ENCODE data around the gene PRPSAP1. TPM values are rescaled to one million over a fixed set of nuclear protein-coding genes. Genes with fewer than 3 reads are reported as not detected.
A peak's percentile ranks its signal among the peaks of the same experiment; 100 is the strongest.

The PRPSAP1 gene
- total and polyA plus RNA-seq, 7 experiments from 2014 or later: 19.6 to 59.1 (median 53.3) TPM

- CTCF ChIA-PET: interaction anchor here (0.5 to 3.8 kb wide), 19 partner anchors 10 to 339 kb away, joined by 3 to 73 read pairs (median 4); partner anchors contain the start of gene QRICH2
- Mint-ChIP-seq H3K9me3 (no peaks in the 10 kb centered on the region), H3K27me3 (no peaks in the 10 kb centered on the region), H3K27ac (no peak overlapping the region), H3K4me3 (no peak overlapping the region), H3K36me3 (peaks cover 12 to 52% (median 20%) of the 10 kb centered on the region in 5 donors), H3K4me1 (peaks cover 0 to 5% (median 0%) of the 10 kb centered on the region in 7 donors)
- H3K4me3 ChIP-seq (ENCODE audit: low read length): no peak overlapping the region
- no peaks in the 10 kb centered on the region for H3K27me3 ChIP-seq (ENCODE audit: control insufficient read depth in 2 of 2, insufficient read depth in 2 of 2, low read length in 2 of 2)
- no peaks in the 10 kb centered on the region for H3K9me3 ChIP-seq (ENCODE audit: control insufficient read depth in 2 of 3, low read length in 3 of 3)
- H3K36me3 ChIP-seq (ENCODE audit: control insufficient read depth in 2 of 3, insufficient read depth in 3 of 3, low read length in 3 of 3): peaks cover 0 to 79% (median 10%) of the 10 kb centered on the region in 3 experiments
- intact Hi-C loops (cut with micrococcal nuclease): no loop called here
- POLR2A ChIA-PET: interaction anchor here (0.5 to 1.5 kb wide), 3 partner anchors 42 to 93 kb away, joined by 3 read pairs; no protein-coding TSS in a partner anchor
- ATAC-seq (no peak), DNase-seq (no peak)
- no peaks in the 10 kb centered on the region for H3K4me1 ChIP-seq (ENCODE audit: control insufficient read depth in 2 of 2, insufficient read depth in 2 of 2, low read length in 2 of 2)
- H3K27ac ChIP-seq (ENCODE audit: low read depth, low read length): no peak overlapping the region
Observed at GRCh38 chr17:76397184-76397583, 43.5 kb upstream of the PRPSAP1 start.

DNA sequence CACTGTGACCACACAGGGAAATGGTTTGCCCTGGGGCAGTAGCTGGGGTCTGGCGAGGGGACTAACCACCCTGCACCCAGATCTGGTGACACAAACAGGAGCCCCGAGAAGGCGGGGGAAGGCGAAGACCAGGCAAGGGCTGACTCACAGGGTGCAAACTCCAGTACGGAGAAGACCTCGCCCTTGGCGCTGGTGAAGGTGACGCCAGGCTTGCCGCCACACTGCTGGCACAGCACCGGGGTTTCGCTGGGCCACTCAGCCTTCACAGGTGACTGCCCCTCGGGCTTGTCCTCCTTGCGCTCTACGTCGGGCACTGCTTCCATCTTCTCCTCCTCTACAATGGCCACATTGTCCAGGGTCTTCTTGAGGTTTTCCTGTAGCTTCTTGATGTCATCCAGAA, 42.3 kb upstream of the PRPSAP1 start:
- Histone ChIP-seq H3K36me3 (ENCODE audit: control insufficient read depth in 2 of 3, insufficient read depth in 3 of 3, low read length in 3 of 3) (peaks cover 0 to 79% (median 6%) of the 10 kb centered on the region in 3 experiments), H3K4me1 (ENCODE audit: control insufficient read depth in 2 of 2, insufficient read depth in 2 of 2, low read length in 2 of 2) (no peaks in the 10 kb centered on the region), H3K27me3 (ENCODE audit: control insufficient read depth in 2 of 2, insufficient read depth in 2 of 2, low read length in 2 of 2) (no peaks in the 10 kb centered on the region), H3K4me3 (ENCODE audit: low read length) (no peak overlapping the region), H3K9me3 (ENCODE audit: control insufficient read depth in 2 of 3, low read length in 3 of 3) (no peaks in the 10 kb centered on the region), H3K27ac (ENCODE audit: low read depth, low read length) (no peak overlapping the region)
- ChIA-PET CTCF (interaction anchor here (1.0 to 3.8 kb wide), 3 partner anchors 13 to 215 kb away, joined by 3 to 73 read pairs (median 4); no protein-coding TSS in a partner anchor), POLR2A (no interaction called here)
- H3K9me3 Mint-ChIP-seq: no peaks in the 10 kb centered on the region
- peaks cover 9 to 42% (median 15%) of the 10 kb centered on the region in 5 donors for H3K36me3 Mint-ChIP-seq
- peaks cover 0 to 5% (median 0%) of the 10 kb centered on the region in 7 donors for H3K4me1 Mint-ChIP-seq
- no peaks in the 10 kb centered on the region for H3K27me3 Mint-ChIP-seq
- no peak for DNase-seq
- no peak for ATAC-seq
- H3K27ac Mint-ChIP-seq: no peak overlapping the region
- intact Hi-C loops (cut with micrococcal nuclease): no loop called here
- H3K4me3 Mint-ChIP-seq: no peak overlapping the region

DNA sequence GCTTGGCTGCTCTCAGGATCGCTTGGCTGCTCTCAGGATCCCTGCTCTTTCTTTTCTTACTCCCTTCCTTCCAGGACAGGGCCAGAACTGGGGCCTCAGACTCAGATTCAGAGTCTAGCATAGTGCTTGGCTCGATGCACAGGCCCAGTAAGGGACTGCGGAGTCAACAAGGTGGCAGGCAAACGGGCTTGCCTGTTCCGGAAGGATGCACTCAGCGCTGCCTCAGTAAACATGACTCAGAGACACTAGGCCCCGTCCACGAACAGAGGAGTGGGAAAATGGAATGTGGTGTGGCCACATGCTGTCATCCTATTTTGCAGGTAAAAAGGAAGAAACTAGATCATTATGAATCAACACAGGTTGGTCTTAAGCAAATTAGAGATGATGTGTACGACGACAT, 40.5 kb upstream of the PRPSAP1 start:
- H3K4me1 Mint-ChIP-seq: peaks cover 0 to 5% (median 0%) of the 10 kb centered on the region in 7 donors
- CTCF ChIA-PET: no interaction called here
- intact Hi-C loops (cut with micrococcal nuclease): no loop called here
- H3K9me3 Mint-ChIP-seq: no peaks in the 10 kb centered on the region
- POLR2A ChIA-PET: no interaction called here
- H3K36me3 Mint-ChIP-seq: peaks cover 7 to 35% (median 13%) of the 10 kb centered on the region in 5 donors
- Histone ChIP-seq H3K4me3 (ENCODE audit: low read length) (no peak overlapping the region), H3K27ac (ENCODE audit: low read depth, low read length) (no peak overlapping the region), H3K27me3 (ENCODE audit: control insufficient read depth in 2 of 2, insufficient read depth in 2 of 2, low read length in 2 of 2) (no peaks in the 10 kb centered on the region), H3K4me1 (ENCODE audit: control insufficient read depth in 2 of 2, insufficient read depth in 2 of 2, low read length in 2 of 2) (no peaks in the 10 kb centered on the region), H3K9me3 (ENCODE audit: control insufficient read depth in 2 of 3, low read length in 3 of 3) (no peaks in the 10 kb centered on the region), H3K36me3 (ENCODE audit: control insufficient read depth in 2 of 3, insufficient read depth in 3 of 3, low read length in 3 of 3) (peaks cover 0 to 74% (median 6%) of the 10 kb centered on the region in 3 experiments)
- H3K27me3 Mint-ChIP-seq: no peaks in the 10 kb centered on the region
- no peak for ATAC-seq
- DNase-seq: no peak
- no peak overlapping the region for H3K4me3 Mint-ChIP-seq
- H3K27ac Mint-ChIP-seq: peak overlapping the region in 3 of 9 donors; percentile 33 to 56 (median 45)

- intact Hi-C loops (cut with micrococcal nuclease): no loop called here
- Mint-ChIP-seq H3K9me3 (no peaks in the 10 kb centered on the region), H3K27me3 (no peaks in the 10 kb centered on the region), H3K27ac (peak overlapping the region in 1 of 9 donors; percentile 45), H3K4me3 (no peak overlapping the region), H3K36me3 (peaks cover 0 to 21% (median 3%) of the 10 kb centered on the region in 5 donors), H3K4me1 (peaks cover 0 to 9% (median 5%) of the 10 kb centered on the region in 7 donors)
- Histone ChIP-seq H3K27ac (ENCODE audit: low read depth, low read length) (no peak overlapping the region), H3K4me1 (ENCODE audit: control insufficient read depth in 2 of 2, insufficient read depth in 2 of 2, low read length in 2 of 2) (no peaks in the 10 kb centered on the region), H3K4me3 (ENCODE audit: low read length) (no peak overlapping the region), H3K36me3 (ENCODE audit: control insufficient read depth in 2 of 3, insufficient read depth in 3 of 3, low read length in 3 of 3) (peaks cover 0 to 49% (median 3%) of the 10 kb centered on the region in 3 experiments), H3K9me3 (ENCODE audit: control insufficient read depth in 2 of 3, low read length in 3 of 3) (no peaks in the 10 kb centered on the region), H3K27me3 (ENCODE audit: control insufficient read depth in 2 of 2, insufficient read depth in 2 of 2, low read length in 2 of 2) (no peaks in the 10 kb centered on the region)
- ATAC-seq: no peak
- DNase-seq: no peak
- CTCF ChIA-PET: interaction anchor here (1.3 kb wide), 1 partner anchor 117 kb away, joined by 3 read pairs; no protein-coding TSS in a partner anchor
- POLR2A ChIA-PET: interaction anchor here (0.6 kb wide), 1 partner anchor 611 kb away, joined by 3 read pairs; no protein-coding TSS in a partner anchor
Observed at GRCh38 chr17:76391200-76391715, 37.5 kb upstream of the PRPSAP1 start.

DNA sequence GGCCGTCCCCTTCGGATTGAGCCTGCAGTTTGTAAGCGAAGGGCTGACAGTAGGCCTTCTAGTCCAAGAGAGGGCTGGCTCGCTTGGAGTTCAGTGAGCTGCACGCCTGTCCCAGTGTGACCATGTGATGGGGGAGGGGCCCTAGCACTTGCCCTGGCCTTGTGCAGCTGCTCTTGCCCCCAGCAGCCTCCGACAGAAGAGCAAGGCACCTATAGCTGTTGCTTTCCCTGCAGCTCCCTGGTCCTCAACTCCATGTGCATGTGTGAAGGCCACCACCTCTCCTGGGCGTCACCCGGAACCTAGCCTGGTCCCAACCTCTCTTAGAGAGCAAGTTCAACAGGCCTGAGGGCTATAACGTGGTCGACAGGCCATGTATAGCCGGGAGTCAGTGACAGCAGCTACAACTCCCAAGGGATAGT, 36.3 kb upstream of the PRPSAP1 start:
- H3K9me3 ChIP-seq (ENCODE audit: control insufficient read depth in 2 of 3, low read length in 3 of 3): no peaks in the 10 kb centered on the region
- H3K27me3 Mint-ChIP-seq: no peaks in the 10 kb centered on the region
- DNase-seq (no peak), ATAC-seq (no peak)
- no peaks in the 10 kb centered on the region for H3K9me3 Mint-ChIP-seq
- H3K27ac Mint-ChIP-seq: peak overlapping the region in 1 of 9 donors; percentile 76
- intact Hi-C loops (cut with micrococcal nuclease): no loop called here
- peaks cover 0 to 38% (median 0%) of the 10 kb centered on the region in 3 experiments for H3K36me3 ChIP-seq (ENCODE audit: control insufficient read depth in 2 of 3, insufficient read depth in 3 of 3, low read length in 3 of 3)
- no peaks in the 10 kb centered on the region for H3K27me3 ChIP-seq (ENCODE audit: control insufficient read depth in 2 of 2, insufficient read depth in 2 of 2, low read length in 2 of 2)
- POLR2A ChIA-PET: interaction anchor here (0.6 kb wide), 1 partner anchor 784 kb away, joined by 3 read pairs; no protein-coding TSS in a partner anchor
- no peak overlapping the region for H3K4me3 ChIP-seq (ENCODE audit: low read length)
- peaks cover 0 to 12% (median 6%) of the 10 kb centered on the region in 7 donors for H3K4me1 Mint-ChIP-seq
- CTCF ChIA-PET: interaction anchor here (0.6 kb wide), 1 partner anchor 385 kb away, joined by 3 read pairs; no protein-coding TSS in a partner anchor
- H3K27ac ChIP-seq (ENCODE audit: low read depth, low read length): no peak overlapping the region
- peaks cover 0 to 11% of the 10 kb centered on the region in 2 donors for H3K4me1 ChIP-seq (ENCODE audit: control insufficient read depth in 2 of 2, insufficient read depth in 2 of 2, low read length in 2 of 2)
- H3K4me3 Mint-ChIP-seq: no peak overlapping the region
- peaks cover 0 to 14% (median 3%) of the 10 kb centered on the region in 5 donors for H3K36me3 Mint-ChIP-seq

DNA sequence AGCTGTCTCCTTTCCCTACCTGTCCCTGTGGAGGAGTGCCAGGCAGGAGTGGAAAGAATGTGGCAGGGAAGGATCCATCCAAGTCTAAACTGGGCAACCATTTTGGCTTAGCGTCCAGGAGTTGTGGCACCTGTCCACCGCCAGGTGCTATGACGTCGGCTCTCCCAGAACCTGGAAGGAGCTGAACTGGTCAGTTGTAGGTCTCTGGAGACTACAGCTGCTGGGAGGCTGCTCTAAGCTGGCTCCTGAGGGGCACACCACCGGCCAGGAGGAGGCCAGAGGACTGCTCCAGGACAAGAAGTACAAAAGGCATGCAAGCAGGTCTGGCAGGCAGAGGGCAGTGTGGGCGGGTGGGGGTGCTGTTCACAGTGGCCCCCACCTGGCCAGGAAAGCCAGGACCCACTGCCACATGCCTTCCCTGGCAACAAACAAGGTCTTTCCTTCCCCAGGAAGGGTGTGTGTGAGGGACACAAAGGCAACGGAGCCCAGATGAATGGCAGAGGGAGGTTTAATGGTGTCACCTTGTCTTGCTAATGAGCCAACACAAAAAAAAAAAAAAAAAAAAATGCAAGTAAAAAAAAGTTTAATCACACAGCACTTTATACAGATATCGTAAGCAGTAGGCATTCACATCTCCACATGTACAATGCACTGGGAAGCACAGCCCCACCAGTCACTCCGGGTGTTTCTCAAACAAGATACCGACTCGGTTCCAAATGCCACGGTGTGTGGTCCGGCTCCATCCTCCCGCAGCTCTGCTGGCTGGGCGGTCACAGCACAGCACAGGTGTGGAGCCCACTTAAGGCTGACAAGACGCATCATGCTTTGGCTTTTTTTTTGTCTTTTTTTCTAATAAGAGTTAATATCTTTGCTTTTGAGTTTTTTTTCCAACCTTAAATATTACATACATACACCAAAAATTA, 35.5 kb upstream of the PRPSAP1 start:
- H3K4me3 Mint-ChIP-seq: peak overlapping the region in 1 of 10 donors; percentile 26
- no peak overlapping the region for H3K4me3 ChIP-seq (ENCODE audit: low read length)
- peaks cover 0 to 36% (median 0%) of the 10 kb centered on the region in 3 experiments for H3K36me3 ChIP-seq (ENCODE audit: control insufficient read depth in 2 of 3, insufficient read depth in 3 of 3, low read length in 3 of 3)
- peaks cover 0 to 12% (median 3%) of the 10 kb centered on the region in 5 donors for H3K36me3 Mint-ChIP-seq
- peaks cover 0 to 12% (median 6%) of the 10 kb centered on the region in 7 donors for H3K4me1 Mint-ChIP-seq
- intact Hi-C loops (cut with micrococcal nuclease): no loop called here
- H3K27ac Mint-ChIP-seq: peak overlapping the region in 1 of 9 donors; percentile 31
- ChIA-PET CTCF (no interaction called here), POLR2A (interaction anchor here (0.6 kb wide), 1 partner anchor 785 kb away, joined by 3 read pairs; no protein-coding TSS in a partner anchor)
- ATAC-seq (no peak), DNase-seq (no peak)
- no peaks in the 10 kb centered on the region for H3K27me3 Mint-ChIP-seq
- no peak overlapping the region for H3K27ac ChIP-seq (ENCODE audit: low read depth, low read length)
- H3K9me3 ChIP-seq (ENCODE audit: control insufficient read depth in 2 of 3, low read length in 3 of 3): no peaks in the 10 kb centered on the region
- H3K27me3 ChIP-seq (ENCODE audit: control insufficient read depth in 2 of 2, insufficient read depth in 2 of 2, low read length in 2 of 2): no peaks in the 10 kb centered on the region
- peaks cover 0 to 15% of the 10 kb centered on the region in 2 donors for H3K4me1 ChIP-seq (ENCODE audit: control insufficient read depth in 2 of 2, insufficient read depth in 2 of 2, low read length in 2 of 2)
- no peaks in the 10 kb centered on the region for H3K9me3 Mint-ChIP-seq
